Stimulated activated CD8-positive, alpha-beta memory T cell treated with anti-CD3 and anti-CD28 coated beads, Interleukin-12 subunit alpha, Interleukin-12 subunit beta, amount 100 ng/mL, for 1 hour (primary cell): ENCODE measurements around the gene PMF1.
"Not testable (repeated sequence)": the region's sequence is repeated elsewhere in the genome, so short reads cannot be mapped to it uniquely, and the experiment has no call there.

Experiments used
- DNase-seq: peaks from one replicate; pipeline ENCODE4 v3.0.0-alpha.2; 2020; ENCODE audit warnings: low read depth

Gene PMF1, protein sequence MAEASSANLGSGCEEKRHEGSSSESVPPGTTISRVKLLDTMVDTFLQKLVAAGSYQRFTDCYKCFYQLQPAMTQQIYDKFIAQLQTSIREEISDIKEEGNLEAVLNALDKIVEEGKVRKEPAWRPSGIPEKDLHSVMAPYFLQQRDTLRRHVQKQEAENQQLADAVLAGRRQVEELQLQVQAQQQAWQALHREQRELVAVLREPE

DNA sequence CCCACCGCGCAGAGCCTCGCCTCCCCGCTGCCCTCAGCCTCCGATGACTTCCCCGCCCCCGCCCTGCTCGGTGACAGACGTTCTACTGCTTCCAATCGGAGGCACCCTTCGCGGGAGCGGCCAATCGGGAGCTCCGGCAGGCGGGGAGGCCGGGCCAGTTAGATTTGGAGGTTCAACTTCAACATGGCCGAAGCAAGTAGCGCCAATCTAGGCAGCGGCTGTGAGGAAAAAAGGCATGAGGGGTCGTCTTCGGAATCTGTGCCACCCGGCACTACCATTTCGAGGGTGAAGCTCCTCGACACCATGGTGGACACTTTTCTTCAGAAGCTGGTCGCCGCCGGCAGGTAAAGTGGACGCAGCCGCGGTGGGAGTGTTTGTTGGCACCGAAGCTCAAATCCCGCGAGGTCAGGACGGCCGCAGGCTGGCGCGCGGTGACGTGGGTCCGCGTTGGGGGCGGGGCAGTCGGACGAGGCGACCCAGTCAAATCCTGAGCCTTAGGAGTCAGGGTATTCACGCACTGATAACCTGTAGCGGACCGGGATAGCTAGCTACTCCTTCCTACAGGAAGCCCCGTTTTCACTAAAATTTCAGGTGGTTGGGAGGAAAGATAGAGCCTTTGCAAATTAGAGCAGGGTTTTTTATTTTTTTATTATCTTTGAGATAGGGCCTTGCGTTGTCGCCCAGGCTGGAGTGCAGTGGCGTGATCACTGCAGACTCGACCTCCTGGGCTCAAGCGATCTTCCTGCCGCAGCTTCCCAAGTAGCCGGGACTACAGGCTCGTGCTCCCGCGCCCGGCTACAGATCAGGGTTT is at the start of gene PMF1:
TSS of gene PMF1 (plus strand) at position 175 of the 811 bp plus-strand sequence. CDS start at position 184, 9 bp downstream.
- peak; percentile 94 for DNase-seq

DNA sequence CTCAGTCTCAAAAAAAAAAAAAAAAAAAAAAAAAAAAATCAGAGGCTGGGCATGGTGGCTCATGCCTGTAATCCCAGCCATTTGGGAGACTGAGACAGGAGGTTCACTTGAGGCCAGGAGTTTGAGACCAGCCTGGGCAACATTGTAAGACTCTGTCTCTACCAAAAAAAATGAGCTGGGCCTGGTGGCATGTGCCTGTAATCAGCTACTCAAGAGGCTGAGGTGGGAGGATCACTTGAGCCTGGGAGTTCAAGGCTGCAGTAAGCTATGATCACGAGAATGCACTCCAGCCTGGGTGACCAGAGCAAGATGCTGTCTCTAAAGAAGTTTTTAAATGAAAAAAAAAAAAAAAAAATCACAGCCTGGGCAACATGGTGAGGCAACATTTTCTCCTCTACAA is 49.1 kb upstream of the PMF1 start:
- no peak for DNase-seq

DNA sequence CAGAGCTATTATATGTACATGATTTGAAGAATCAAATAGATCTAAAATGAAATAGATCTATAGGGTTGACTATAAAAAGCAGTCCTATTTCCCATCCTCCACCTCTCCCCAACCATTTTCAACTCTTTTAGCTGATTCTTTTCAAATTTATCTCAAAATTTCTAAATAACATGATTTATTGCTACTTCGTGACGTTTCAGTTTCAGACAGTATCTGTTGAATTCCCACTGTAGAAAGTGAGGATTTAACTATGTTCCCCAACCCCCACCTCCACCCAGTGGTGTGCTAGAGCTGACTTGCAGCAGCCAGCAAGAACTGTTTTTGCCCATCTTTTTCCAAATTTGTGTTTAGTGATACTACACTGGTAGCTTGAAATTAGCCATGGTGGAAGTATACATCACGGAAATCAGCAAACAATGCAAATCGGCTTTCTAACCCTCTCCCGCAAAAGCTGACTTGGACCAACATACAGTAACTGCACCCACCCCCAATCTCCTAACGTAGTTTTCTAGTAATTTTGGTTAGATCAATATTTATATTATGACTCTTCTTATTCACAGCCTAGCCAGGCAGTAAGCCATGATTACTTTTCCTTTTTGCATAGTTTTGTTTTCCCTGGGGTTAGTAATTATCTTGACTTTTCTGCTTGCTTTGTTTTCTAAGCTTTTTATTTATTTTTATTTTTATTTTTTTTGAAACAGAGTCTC is 48.5 kb upstream of the PMF1 start:
- DNase-seq = no peak

DNA sequence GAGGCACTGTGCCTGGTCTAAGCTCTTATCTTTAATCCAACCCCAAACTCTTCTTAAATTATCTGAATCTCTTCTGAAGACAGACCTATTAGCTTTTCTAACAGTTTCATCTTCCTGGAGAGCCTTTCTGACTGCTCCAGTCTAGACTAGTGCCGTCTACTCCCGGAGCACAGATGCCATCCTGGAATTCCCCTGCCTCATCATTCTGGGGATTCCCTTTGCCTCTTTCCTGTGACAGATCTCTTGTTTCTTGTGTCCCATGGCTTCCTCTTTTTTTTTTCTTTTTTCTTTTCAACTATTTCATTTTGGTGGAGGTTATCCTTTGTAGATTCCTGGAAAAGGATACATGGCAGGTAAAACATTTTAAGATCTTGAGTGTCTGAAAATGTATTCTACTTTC is 47.7 kb upstream of the PMF1 start:
- DNase-seq = no peak

DNA sequence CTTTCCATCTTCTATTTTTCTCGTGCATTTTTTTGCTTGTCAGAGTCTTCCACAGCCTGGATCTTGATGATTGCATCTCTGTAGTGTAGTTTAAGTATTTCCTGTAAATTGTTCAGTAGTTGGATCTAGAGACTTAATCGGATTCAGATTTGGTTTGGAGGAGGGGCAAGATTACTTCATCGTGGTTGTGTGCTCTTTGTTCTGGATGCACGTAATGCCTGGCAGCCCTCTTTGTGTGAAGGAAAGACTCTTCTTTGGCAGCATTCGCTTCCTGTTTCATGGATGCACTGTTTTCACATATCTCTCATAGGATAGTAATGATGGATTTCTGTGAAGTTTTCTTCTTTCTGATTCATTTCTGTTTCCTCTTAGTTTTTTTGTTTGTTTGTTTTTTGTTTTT is 45.3 kb upstream of the PMF1 start:
- DNase-seq = no peak

DNA sequence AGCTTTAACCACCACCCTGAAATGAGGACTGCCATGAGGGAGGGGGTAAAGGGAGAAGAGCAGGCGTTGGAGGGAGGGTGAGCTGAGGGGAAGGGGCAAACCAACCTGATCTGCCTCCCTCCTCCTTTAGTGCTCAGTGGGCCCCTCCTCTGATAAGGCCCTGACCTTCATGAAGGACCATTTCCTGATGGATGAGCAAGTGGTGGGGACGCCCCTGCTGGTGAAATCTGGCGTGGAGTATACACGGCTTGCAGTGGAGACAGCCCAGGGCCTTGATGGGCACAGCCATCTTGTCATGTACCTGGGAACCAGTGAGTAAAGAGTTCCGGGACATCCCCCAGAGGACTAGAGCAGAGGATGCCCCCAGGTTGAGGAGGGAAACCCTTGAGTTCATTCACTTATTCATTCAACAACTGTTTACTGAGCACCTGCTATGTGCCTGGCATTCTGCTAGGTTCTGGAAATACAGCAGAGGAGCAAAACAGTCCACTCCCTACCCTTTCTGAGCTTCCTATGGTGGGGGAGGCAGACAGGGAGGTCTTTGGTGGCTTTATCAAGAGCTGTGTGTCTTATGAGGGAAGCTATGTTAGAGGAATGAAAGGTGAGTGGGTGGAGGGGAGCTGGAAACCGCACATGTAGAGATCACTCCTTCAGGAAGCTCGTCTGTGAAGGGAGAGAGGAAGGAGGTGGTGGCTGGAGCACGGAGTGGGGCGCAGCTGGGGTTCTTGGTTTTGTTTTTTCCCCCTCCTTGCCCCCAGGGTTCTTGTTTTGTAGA is 39.9 kb upstream of the PMF1 start:
- no peak for DNase-seq

DNA sequence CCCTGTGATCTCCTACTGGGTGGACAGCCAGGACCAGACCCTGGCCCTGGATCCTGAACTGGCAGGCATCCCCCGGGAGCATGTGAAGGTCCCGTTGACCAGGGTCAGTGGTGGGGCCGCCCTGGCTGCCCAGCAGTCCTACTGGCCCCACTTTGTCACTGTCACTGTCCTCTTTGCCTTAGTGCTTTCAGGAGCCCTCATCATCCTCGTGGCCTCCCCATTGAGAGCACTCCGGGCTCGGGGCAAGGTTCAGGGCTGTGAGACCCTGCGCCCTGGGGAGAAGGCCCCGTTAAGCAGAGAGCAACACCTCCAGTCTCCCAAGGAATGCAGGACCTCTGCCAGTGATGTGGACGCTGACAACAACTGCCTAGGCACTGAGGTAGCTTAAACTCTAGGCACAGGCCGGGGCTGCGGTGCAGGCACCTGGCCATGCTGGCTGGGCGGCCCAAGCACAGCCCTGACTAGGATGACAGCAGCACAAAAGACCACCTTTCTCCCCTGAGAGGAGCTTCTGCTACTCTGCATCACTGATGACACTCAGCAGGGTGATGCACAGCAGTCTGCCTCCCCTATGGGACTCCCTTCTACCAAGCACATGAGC is 36.1 kb upstream of the PMF1 start:
- DNase-seq = no peak

DNA sequence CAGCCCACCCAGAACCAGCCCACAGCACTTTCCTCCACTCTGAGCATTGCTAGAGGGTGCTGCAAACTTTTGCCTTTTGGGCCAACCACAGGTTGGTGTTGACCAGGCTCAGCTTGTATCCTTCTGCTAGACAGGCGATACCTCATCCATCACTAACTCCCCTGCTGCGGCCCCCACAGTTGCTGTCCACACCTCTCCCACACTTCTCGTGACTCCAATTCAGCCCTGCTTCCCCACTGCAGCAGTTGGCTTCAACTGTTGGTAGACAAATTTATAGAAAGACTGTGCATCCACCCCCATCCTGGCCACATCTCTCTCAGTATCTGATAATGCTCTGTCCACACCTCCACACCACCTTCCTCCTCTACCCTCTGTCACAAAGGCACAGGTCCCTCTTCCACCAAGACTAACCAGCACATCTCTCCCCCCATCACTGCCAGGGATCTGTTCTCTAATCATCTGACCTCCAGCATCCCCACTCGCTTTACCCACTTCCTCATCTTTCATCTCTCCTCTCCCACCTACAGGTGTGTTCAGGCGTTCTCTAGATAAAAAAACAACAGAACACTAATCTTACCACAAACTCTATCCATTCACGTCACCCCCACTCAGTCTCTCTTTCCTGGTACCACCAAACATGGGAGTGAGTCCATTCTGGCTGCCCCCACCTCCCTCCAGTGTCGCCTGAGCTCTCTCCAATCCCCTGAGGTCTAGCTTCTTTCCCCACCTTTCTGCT is 34.7 kb upstream of the PMF1 start:
- no peak for DNase-seq

DNA sequence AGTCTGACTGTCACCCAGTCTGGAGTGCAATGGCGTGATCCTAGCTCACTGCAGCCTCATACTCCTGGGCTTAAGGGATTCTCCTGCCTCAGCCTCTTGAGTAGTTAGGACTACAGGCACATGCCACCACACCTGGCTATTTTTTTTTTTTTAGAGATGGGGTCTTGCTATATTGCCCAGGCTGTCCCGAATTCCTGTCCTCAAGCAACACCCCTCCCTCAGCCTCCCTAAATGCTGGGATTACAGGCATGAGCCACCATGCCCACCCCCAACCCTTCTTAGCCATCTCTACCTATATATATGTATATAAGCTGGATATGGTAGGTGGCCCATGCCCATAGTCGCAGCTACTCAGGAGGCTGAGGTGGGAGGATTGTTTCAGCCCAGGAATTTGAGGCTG is 32.3 kb upstream of the PMF1 start:
- DNase-seq = no peak

DNA sequence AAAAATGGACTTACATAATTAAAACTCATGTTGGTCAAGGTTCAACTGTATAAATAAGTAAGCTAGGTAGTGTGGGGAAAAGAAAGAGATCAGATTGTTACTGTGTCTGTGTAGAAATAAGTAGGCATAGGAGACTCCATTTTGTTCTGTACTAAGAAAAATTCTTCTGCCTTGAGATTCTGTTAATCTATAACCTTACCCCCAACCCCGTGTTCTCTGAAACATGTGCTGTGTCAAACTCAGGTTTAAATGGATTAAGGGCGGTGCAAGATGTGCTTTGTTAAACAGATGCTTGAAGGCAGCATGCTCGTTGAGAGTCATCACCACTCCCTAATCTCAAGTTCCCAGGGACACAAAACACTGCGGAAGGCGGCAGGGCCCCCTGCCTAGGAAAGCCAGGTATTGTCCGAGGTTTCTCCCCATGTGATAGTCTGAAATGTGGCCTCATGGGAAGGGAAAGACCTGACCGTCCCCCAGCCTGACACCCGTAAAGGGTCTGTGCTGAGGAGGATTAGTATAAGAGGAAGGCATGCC is 31.3 kb upstream of the PMF1 start:
- DNase-seq = not testable (repeated sequence)

DNA sequence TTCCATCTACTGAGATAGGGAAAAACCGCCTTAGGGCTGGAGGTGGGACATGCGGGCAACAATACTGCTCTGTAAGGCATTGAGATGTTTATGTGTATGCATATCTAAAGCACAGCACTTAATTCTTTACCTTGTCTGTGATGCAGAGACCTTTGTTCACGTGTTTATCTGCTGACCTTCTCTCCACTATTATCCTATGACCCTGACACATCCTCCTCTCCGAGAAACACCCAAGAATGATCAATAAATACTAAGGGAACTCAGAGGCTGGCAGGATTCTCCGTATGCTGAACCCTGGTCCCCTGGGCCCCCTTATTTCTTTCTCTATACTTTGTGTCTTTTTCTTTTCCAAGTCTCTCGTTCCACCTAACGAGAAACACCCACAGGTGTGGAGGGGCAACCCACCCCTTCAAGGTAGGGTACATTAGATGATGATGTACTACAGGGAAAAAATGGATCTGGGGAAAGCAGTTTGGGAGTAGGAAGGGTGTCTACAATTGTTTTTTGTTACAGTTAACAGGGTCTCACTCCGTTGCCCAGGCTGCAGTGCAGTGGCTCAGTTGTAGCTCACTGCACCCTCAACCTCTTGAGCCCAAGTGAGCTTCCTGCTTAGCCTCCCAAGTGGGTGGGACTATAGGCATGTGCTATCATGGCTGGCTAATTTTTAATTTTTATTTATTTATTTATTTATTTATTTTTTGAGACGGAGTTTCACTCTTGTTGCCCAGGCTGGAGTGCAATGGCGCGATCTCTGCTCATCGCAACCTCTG is 30.6 kb upstream of the PMF1 start:
- not testable (repeated sequence) for DNase-seq

DNA sequence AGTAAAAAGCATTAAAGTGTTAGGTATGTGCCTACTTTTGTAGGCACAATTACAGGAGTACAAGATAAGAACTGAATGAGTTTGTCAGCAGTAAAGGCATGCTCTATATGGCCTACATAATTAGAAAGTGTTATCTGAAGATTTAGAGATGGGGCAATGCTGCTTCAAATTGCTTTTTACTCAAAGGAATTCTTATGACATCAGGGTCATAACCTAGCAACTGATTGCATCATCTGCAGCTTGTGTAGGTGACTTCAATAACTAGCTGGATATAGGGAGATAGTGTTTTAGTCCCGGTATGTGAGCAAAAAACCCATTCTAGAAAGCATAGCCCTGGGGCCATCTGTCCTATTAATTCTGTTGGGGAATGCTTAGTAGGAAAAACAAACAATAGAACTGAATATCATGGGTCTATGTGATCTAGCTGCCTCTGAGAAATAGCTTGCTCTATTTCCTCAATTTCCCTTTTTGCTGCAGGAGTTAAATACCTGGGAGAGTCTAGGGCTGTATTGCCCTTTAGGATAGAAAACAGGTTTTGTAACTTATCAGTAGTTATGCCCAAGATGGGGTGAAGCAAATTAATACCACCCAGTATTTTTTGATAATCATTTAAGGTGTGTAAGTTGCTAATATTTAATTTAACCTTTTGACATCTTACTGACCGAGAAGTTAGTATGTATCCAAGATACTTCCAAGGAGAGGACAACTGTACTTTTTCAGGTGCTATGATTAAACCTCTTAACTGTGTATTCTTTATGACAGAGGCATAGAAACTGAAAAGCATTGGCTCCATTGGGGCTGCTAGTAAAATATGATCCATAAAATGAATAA is 26.2 kb upstream of the PMF1 start:
- not testable (repeated sequence) for DNase-seq

DNA sequence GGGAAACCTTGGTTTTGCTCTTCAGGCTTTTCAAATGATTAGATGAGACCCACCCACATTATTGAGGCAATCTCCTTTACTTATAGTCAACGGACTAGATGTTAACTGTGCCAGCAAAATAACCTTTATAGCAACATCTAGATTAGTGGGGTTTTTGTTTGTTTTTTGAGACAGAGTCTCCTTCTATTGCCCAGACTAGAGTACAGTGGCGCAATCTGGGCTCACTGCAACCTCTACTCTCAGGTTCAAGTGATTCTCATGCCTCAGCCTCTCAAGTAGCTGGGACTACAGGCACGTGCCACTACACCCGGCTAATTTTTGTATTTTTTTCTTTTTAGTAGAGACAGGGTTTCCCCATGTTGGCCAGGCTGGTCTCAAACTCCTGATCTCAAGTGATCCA is 22.5 kb upstream of the PMF1 start:
- not testable (repeated sequence) for DNase-seq

DNA sequence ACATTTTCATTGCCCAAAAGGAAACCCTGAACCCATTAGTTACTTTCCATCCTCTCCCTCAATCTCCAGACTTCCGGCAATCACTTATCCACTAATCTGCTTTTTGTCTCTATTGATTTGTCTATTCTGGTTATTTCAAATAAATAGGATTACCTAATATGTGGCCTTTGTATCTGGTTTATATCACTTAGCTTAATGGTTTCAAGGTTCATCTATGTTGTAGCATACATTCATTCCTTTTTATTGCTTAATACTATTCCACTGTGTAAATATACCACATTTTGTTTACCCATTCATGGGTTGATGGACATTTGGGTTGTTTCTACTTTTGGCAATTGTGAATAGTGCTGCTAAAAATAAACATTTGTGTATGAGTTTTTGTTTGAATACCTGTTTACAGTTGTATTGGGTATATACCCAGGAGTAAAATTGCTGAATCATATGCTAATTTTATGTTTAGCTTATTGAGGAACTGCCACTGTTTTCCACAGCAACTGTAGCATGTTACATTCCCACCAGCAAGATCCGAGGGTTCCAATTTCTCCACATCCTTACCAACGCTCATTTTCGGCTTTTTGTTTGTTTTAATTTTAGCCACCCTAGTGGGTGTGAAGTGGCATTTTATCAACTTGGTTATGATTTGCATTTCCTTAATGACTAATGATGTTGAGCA is 21.4 kb upstream of the PMF1 start:
- no peak for DNase-seq

DNA sequence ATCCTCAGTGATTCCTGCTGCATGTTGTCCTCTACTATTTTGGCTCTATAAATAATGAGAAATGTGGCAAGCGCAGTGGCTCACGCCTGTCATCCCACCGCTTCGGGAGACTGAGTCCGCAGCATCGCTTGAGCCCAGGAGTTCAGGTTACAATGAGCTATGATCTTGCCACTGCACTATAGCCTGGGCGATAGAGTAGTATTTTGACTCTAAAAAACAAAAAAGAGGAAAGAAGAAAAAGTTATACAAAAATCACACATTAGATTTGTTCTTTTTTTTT is 19.7 kb upstream of the PMF1 start:
- no peak for DNase-seq

DNA sequence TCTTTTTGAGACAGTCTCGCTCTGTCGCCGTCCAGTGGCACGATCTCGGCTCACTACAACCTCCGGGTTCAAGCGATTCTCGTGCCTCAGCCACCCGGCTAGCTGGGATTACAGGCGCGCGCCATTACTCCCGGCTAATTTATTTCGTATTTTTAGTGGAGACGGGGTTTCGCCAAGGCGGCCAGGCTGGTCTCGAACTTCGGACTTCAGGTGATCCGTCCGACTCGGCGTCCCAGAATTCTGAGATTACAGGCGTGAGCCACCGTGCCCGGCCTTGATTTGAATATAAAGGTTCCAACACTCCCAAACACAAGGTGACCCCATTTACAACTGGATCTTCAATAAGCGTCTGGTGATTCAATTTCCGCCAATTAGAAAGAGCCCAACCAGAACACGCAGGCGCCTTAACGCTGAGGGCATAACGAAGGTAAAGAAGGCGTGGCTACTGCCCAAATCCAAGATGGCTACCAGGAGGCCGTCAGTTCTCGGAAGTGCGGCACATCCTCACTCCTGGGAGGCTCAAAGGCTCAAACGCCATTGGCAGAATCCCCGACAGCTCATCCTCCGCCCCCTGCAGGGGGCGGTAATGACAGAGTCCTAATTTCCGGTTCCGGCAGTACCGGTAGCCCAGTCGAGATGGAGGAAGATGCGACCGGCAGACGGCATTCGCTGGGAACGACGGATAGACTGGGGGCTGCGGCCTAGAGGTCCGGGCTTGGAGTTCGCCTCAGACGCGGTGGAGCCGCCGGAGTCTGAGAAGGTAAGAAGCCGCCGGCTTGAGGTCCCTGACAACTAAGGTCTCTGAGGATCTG is 19.1 kb upstream of the PMF1 start, which contains the start of gene SLC25A44:
TSS of gene SLC25A44 (plus strand) at position 617 of the 812 bp plus-strand sequence. CDS start 5,744 bp downstream, outside the sequence.
- DNase-seq = peak; percentile 92

DNA sequence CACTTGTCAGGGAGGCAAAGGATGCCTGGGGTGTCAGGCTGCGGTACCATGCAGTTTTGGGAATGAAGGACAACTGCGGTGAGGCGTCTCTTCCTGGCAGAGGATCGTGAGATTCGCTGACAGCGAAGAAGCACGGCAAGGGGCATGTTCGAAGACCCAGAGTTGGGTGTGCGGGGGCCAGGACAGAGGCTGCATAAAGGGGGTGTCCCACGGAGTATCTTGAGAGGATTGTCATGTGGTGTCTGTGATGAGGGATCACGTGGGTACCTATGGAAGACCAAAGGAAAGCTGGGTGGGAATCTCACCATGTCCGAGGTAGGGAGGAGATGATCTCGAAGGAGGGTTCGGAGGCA is 18.5 kb upstream of the PMF1 start:
- no peak for DNase-seq

DNA sequence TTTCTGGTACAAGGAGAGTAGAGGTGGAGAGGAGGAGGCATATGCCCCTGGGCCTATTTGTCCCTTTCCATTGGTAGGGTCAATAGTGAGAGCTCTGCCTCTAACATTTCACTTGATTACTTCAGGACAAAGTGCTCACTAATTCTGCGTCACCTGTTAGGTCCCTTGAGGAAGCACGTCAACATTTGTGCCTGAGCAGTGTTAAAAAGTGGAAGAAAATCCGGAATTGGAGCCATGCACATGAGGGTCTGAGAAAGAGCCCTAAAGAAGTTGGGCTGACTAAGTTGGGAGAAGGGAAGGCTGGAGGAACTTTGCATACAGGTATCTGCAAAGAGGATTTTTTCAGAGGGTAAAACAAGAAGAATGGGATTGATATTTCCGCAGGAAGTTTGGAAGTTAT is 17.0 kb upstream of the PMF1 start:
- no peak for DNase-seq
